Uterus (tissue), 2 donors: ENCODE measurements around the gene APBA3.

Source experiments
- POLR2A ChIP-seq, 2 donors: fragments of 450-650 bp; IDR thresholded peaks; one replicate each; pipeline ENCODE4 v1.6.1; 2016; ENCODE audit warnings: antibody characterized with exemption in 2 of 2, mild to moderate bottlenecking in 1 of 2, moderate library complexity in 1 of 2
- TF ChIP-seq, protein P1 (sequence below), 4 experiments: fragments of 200-600 bp in 2 of 4; fragments of 450-650 bp in 2 of 4; sonication (generic) in 2 of 4; IDR thresholded peaks; one replicate each; pipeline ENCODE4 v1.5.1; 2016 to 2019; ENCODE audit warnings: antibody characterized with exemption in 4 of 4, mild to moderate bottlenecking in 2 of 4, moderate library complexity in 1 of 4

DNA sequence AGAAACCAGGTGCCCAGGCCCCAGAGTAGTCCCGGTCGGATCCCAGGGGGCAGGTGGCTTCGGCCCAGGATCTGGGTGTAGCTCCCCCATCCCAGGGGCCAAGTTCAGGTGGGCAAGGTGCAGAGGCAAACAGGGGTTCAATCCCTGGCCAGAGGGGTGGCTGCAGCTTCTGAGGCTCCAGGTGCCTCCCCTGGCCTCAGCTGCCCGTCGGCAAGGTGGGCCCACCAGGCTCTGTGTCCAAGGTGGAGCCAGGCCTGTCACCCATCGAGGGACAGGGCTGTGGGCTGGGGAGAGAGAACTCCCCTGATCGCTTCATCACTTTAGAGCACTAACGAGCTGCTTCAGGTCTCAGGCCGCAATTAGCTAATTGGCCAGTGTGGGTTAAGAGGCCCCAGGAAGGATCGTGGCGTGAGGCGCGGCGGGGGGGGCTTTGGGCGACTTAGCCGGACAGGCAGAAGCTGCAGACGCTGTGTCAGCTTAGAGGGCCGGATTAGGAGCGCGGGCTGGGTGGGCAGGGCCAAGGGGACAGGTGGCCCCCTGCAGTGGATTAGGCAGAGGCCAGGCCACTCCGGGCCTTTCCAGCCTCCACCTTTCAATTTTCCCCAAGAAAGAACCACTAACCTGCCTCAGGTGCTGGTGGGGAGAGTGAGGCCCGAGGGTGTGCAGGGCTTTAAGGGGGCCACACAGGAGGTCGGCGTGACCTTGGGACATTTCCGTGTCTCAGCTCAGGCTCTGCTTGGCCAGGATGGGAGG lies 13.3 kb upstream of the APBA3 start:
- TF ChIP-seq, protein P1, sequence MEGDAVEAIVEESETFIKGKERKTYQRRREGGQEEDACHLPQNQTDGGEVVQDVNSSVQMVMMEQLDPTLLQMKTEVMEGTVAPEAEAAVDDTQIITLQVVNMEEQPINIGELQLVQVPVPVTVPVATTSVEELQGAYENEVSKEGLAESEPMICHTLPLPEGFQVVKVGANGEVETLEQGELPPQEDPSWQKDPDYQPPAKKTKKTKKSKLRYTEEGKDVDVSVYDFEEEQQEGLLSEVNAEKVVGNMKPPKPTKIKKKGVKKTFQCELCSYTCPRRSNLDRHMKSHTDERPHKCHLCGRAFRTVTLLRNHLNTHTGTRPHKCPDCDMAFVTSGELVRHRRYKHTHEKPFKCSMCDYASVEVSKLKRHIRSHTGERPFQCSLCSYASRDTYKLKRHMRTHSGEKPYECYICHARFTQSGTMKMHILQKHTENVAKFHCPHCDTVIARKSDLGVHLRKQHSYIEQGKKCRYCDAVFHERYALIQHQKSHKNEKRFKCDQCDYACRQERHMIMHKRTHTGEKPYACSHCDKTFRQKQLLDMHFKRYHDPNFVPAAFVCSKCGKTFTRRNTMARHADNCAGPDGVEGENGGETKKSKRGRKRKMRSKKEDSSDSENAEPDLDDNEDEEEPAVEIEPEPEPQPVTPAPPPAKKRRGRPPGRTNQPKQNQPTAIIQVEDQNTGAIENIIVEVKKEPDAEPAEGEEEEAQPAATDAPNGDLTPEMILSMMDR (IDR thresholded peaks at IDR 0.05): no peak
- no peak for TF ChIP-seq POLR2A (IDR thresholded peaks at IDR 0.05)
